Measurements from ENCODE around the gene B9D2.

- TF ChIP-seq, protein P1, sequence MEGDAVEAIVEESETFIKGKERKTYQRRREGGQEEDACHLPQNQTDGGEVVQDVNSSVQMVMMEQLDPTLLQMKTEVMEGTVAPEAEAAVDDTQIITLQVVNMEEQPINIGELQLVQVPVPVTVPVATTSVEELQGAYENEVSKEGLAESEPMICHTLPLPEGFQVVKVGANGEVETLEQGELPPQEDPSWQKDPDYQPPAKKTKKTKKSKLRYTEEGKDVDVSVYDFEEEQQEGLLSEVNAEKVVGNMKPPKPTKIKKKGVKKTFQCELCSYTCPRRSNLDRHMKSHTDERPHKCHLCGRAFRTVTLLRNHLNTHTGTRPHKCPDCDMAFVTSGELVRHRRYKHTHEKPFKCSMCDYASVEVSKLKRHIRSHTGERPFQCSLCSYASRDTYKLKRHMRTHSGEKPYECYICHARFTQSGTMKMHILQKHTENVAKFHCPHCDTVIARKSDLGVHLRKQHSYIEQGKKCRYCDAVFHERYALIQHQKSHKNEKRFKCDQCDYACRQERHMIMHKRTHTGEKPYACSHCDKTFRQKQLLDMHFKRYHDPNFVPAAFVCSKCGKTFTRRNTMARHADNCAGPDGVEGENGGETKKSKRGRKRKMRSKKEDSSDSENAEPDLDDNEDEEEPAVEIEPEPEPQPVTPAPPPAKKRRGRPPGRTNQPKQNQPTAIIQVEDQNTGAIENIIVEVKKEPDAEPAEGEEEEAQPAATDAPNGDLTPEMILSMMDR (conservative IDR thresholded peaks at IDR 0.05; ENCODE audit: low read depth, low read length), result no peak
- TF ChIP-seq EZH2 (IDR thresholded peaks at IDR 0.05; ENCODE audit: low read length, unreplicated experiment), result no peak
- TF ChIP-seq EZH2phosphoT487 (IDR thresholded peaks at IDR 0.05; ENCODE audit: borderline replicate concordance, low read length), result no peak
These were observed 45.3 kb upstream of the B9D2 start for GRCh38 chr19:41409288-41409687.

Data from PC-3 (cell line).